ES-I3 (cell line): ENCODE measurements around the gene RSBN1.

Experiments used
- H3K36me3 ChIP-seq: 2 replicates; pipeline ENCODE4 v1.6.1; 2013; ENCODE audit warnings: mild to moderate bottlenecking, low read length, control low read depth, moderate library complexity; ENCODE audit not compliant: insufficient read depth
- H3K4me1 ChIP-seq: 2 replicates; pipeline ENCODE4 v1.6.1; 2013; ENCODE audit warnings: mild to moderate bottlenecking, control low read depth, low read length; ENCODE audit not compliant: insufficient read depth
- H3K9ac ChIP-seq: 2 replicates; pipeline ENCODE4 v1.6.1; 2013; ENCODE audit warnings: low read depth, mild to moderate bottlenecking, low read length, moderate library complexity
- H3K9me3 ChIP-seq: 2 replicates; pipeline ENCODE4 v1.6.1; 2013; ENCODE audit warnings: mild to moderate bottlenecking, low read length, moderate library complexity; ENCODE audit not compliant: control insufficient read depth, insufficient read depth

The RSBN1 gene

DNA sequence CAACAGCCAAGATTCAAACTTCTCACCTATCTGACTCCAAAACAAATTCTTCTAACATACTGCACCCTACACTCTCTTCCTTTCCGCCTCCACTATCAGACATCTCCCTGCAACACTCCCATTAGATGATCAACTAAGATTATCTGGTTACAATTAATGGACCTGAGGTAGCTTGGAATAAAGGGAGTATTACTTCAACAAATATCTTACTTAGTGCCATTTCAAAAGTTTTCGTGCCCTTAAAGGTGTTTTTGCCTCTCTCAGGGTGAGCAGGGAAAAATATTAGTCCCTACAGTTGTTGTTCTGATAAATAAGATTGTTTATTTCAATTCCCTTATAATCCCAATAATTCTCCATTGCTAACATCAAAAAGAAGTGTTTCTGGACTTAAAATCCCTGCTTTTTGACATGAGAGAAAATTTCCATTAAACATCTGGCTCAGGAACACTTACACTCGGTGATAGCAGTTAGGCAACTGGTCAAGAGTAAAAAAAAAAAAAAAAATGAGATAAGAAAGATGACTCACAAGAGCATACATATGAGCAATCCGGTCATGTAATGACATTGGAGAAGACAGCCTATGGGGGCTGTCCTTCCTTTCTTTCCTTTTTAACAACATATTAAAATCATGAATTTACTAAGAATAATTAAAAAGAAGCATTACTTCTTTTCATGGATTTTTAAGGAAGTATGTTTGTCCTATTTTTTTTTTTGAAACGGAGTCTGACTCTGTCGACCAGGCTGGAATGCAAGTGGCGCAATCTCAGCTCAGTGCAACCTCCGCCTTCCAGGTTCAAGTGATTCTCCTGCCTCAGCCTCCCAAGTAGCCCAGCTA lies 7.6 kb downstream of the RSBN1 start:
- 0 out of 2 replicates have a peak, but pooled peaks cover 3% of the 10 kb centered on the region for H3K4me1 ChIP-seq
- H3K36me3 ChIP-seq: no peaks in the 10 kb centered on the region
- no peaks in the 10 kb centered on the region for H3K9me3 ChIP-seq
- H3K9ac ChIP-seq: no peak overlapping the region

DNA sequence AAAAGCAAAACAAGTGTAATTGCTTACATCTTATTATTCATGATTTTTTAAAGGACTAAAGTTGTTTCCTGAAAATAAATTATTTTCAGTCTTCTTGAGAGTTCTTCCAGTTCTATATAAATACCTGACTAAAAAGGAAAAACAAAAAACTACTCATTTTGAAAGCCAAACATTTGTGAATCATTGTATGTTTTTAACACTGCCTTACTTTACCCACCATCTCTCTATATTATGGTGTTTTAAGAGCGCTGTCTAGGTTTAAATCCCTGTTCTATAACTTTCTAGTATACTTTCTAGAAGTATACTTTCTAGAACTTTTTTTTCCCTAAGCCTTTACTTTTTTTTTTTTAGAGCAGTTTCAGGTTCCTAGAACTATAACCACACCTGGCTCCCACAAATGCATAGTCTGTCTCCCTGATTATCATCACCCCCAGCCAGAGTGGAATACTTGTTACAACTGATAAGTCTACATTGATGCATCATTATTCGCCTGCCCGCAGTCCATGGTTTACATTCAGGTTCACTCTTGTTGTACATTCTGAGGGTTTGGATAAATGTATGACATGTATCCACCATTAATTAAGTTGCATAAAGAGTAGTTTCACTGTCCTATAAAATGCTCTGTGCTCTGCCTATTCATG lies 9.8 kb downstream of the RSBN1 start:
- Histone ChIP-seq H3K4me1 (0 out of 2 replicates have a peak, but pooled peaks cover 3% of the 10 kb centered on the region), H3K9me3 (no peaks in the 10 kb centered on the region), H3K36me3 (peaks cover 3% of the 10 kb centered on the region), H3K9ac (no peak overlapping the region)

DNA sequence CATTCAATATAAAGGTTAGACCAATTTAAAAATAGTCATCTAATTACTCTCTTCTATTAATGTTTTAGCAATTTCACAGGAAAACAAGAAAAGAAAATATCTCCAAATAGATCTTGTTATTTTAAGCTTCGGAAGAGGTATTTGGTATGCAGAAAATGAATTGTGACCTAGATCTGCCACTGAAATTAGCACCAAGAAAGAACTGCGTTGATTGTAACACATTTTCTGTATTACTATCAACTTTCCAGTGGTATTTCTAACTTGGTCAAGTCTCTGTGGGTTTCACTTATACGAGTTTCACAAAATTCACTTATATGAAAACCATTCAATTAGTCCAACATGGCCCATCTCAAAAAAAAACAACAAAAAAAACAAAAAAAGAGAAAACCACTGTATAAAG lies 11.8 kb downstream of the RSBN1 start:
- 0 out of 2 replicates have a peak, but pooled peaks cover 3% of the 10 kb centered on the region for H3K4me1 ChIP-seq
- H3K9ac ChIP-seq: no peak overlapping the region
- H3K9me3 ChIP-seq: no peaks in the 10 kb centered on the region
- peaks cover 5% of the 10 kb centered on the region for H3K36me3 ChIP-seq

DNA sequence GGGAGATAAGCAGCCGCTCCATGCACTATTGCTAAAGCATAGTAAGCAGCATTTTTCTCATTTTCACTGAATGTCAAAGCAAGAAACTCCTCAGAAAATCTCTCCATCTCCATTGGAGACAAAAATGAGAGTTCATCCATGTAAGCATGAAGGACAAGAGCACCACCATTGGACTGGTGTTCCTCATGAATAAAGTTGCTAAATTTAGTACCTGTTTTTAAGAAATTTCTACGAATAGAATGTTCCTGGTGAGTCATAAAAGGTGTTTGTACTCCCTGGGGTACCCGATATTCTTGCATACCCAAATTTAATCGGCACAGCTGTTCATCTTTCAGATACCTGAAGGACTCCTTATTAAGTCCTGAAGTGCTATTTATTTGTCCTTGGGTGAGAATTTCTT lies 14.8 kb downstream of the RSBN1 start:
- Histone ChIP-seq H3K4me1 (no peaks in the 10 kb centered on the region), H3K36me3 (peaks cover 5% of the 10 kb centered on the region), H3K9me3 (no peaks in the 10 kb centered on the region), H3K9ac (no peak overlapping the region)

DNA sequence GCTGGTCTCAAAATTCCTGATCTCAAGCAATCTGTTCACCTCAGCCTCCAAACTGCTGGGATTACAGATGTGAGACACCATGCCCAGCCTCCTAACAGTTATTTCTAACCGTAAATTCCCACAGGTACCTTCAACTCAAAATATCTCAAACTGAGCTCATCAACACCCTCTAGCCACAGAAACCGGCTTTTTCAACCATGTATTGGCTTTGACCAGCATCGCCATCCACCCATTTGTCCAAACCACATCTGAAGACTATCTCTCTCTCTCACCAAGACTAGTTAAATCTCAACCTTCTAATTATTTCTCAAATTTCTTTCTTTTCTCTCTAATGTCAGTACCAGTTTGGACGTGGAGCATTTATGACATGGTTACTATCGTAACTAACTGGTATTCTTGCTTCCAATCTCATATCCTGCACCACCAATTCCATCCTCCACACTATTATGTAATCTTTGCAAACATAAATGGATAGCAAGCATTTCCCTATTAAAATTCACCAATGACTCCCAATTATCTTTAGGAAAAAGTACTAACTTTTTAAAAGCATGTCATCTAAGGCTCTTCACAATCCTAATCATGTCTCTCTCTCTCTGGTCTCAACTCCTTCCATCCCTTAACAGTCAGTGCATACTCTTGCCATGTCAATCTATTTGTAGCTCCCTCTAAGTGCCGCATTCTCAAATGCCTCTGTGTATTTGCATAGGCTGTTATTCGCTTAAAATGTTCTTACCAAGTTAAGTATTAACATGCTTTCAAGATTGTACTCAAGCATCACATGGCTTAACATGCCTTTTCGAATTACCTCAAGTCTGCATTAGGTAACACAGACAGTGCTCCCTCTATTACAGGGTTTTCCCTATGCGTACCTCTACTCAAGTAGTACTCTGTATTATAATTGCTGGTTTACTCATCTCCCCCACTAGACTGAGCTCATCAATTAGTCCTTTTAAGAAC lies 18.1 kb downstream of the RSBN1 start:
- no peaks in the 10 kb centered on the region for H3K9me3 ChIP-seq
- H3K36me3 ChIP-seq: peaks cover 5% of the 10 kb centered on the region
- H3K4me1 ChIP-seq: no peaks in the 10 kb centered on the region
- H3K9ac ChIP-seq: no peak overlapping the region

DNA sequence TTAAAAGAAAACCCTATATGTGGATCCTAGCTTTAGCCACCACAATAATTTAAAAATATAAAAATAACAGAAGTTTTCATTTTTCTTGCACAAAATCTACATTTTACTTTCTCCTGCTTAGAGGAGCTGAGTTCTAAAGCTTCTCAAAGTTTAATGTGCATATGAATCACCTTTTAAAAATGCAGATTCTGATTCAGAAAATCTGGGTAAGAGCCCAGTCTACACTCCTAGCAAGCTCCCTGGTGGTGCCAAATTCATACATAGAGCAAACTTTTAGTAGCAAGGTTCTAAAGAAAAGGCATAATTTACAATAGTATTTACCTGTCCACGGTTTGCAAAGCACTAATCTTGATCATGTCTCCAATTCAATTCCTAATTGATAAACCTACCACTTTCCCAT lies 19.3 kb downstream of the RSBN1 start:
- H3K4me1 ChIP-seq: no peaks in the 10 kb centered on the region
- H3K9ac ChIP-seq: no peak overlapping the region
- H3K9me3 ChIP-seq: no peaks in the 10 kb centered on the region
- H3K36me3 ChIP-seq: peaks cover 5% of the 10 kb centered on the region

DNA sequence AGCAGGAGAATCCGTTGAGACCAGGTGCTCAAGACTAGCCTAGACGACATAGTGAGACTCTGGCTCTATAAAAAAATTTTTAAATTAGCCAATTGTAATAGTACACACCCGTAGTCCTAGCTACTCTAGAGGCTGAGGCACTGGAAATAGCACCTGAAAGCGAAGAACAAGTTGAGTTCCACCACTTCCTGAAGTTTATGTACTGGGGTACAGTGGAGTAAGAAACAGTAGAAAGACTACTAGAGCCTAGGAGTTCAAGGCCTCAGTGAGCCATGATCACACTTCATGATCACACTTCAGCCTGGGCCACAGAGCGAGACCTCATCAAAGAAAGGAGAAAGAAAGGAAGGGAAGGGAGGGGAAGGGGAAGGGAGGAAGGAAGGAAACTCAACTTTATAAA lies 19.8 kb downstream of the RSBN1 start:
- no peak overlapping the region for H3K9ac ChIP-seq
- H3K9me3 ChIP-seq: no peaks in the 10 kb centered on the region
- no peaks in the 10 kb centered on the region for H3K4me1 ChIP-seq
- peaks cover 2% of the 10 kb centered on the region for H3K36me3 ChIP-seq

DNA sequence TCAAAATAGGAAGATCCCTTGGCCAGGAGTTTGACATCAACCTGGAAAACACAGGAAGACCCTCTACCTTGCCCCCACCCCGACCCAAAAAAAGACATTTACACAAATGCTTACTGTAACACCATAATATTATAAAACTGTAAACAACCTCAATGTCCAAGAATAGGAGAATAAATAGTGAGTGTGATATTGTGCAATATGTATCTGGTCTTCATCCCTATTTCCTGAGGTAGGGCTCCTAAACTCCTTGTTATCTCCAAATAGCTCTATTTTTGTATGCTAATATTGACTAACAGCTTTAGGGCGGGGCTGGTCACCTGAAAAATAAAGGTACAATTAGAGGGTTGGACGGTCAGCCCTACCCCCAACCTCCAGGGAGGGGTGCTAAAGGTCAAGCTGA lies 23.5 kb downstream of the RSBN1 start:
- Histone ChIP-seq H3K36me3 (no peaks in the 10 kb centered on the region), H3K9ac (no peak overlapping the region), H3K9me3 (no peaks in the 10 kb centered on the region), H3K4me1 (peaks cover 4% of the 10 kb centered on the region; the same call in 1 of the 2 replicates)

DNA sequence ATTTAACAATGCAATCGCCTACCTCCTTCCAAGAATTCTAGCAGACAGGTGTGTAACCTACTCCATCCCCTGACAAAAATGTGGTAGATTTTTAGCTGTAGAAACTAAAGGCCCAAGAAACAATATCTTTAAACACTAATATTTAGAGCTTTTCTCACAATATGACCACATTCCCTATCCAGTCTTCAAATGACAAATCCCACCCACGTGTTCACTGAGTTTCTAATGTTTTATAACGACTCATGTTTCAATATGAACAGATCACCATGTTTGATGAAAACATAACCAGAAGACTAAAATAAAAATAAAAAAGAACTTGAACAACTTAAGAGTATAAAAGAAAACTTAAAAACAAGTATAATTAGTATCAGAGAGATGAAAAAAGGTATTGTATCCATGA lies 24.6 kb downstream of the RSBN1 start:
- peaks cover 4% of the 10 kb centered on the region; the same call in 1 of the 2 replicates for H3K4me1 ChIP-seq
- no peaks in the 10 kb centered on the region for H3K36me3 ChIP-seq
- no peak overlapping the region for H3K9ac ChIP-seq
- no peaks in the 10 kb centered on the region for H3K9me3 ChIP-seq

DNA sequence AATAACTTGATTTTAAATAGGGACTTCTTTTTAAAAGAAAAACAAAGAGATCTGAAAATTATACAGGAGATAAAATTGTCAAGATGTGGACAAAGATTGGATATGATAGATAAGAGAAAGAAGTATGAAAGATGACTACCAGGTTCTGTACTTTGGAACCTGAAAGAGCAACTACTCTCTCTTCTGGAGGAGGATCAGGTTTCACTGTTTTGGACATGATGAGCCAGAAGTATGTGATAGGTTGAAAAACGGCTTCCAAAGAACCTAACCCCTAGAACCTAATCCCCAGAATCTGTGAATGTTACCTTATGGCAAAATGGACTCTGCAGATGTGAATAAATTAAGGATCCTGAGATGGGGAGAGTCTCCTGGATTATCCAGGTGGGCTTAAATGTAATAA lies 26.2 kb downstream of the RSBN1 start:
- H3K9me3 ChIP-seq: no peaks in the 10 kb centered on the region
- H3K9ac ChIP-seq: no peak overlapping the region
- peaks cover 10% of the 10 kb centered on the region for H3K4me1 ChIP-seq
- no peaks in the 10 kb centered on the region for H3K36me3 ChIP-seq

DNA sequence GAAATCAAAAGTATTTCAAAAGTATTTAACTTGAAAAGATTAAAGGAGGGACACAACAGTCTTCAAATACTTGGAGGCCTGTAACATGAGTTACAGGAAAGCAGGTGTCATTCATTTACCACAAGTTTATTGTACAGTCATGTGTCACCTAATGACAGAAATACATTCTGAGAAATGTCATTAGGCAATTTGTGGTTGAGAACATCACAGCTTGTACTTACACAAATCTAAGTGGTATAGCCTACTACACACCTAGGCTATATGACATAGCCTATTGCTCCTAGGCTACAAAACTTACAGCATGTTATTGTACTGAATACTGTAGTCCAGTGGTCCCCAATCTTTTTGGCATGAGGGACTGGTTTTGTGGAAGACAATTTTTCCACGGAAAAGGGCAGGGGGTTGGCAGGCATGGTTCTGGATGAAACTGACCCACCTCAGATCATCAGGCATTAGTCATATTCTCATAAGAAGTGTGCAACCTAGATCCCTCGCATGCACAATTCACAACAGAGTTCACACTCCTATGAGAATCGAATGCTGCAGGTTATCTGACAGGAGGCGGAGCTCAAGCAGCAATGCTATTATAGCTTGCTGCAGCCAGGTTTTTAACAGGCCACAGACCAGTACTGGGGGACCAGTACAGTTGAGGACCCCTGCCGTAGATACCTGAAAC lies 28.0 kb downstream of the RSBN1 start:
- no peak overlapping the region for H3K9ac ChIP-seq
- peaks cover 15% of the 10 kb centered on the region for H3K4me1 ChIP-seq
- H3K9me3 ChIP-seq: no peaks in the 10 kb centered on the region
- no peaks in the 10 kb centered on the region for H3K36me3 ChIP-seq

DNA sequence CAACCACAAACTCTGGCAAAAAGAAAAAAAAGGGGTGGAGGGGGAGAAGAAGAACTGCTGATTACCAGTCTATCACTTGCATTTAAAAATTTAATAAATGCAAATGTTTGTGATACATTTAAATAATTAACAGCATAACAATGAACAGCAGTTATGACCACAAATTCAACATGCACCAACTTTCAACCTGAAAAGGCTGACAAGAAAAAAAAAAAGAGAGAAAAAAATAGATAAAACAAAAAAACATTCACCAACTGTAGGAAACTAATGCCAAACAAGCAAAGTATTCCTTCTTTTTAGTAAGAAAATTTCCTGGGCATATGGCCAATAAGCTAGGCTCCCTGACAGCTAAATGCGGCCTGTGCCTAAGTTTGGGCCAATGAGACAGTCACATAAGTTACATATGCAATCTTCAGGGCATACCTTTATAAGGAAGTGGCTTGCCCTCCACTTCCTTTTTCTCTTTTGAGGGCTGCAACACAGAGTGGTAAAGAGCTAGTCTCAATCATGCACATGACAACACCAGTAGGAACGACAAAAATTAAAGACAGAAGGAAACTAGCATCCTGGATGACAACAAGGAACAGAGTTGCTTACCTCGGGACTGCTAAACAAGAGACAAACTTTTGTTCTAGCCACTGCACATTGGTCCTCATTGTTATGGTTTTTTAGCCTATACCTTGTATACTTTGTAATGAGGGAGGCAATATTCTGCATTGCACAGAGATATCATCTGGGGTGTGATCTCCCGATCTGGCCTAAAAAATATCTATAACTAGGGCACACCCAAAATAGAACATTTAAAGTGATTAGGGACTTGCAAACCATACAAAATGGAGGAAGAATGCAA lies 28.8 kb downstream of the RSBN1 start:
- Histone ChIP-seq H3K9ac (no peak overlapping the region), H3K4me1 (peaks cover 15% of the 10 kb centered on the region), H3K36me3 (no peaks in the 10 kb centered on the region), H3K9me3 (no peaks in the 10 kb centered on the region)

DNA sequence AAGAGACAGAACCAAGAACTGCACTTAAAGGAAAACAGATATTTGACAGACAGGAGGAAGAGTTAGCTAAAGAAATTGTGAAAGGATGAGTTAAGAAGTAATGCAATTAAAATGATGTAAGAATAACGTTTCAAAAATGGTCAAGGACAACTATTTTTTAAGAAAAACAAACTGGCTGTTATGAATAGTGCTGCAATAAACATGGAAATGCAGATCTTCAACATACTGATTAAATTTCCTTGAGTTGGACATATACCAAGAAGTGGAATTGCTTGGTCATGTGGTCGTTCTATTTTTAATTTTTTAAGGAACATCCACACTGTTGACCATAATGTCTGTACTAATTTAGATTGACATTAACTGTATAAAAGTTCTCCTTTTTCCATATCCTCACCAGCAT lies 29.9 kb downstream of the RSBN1 start:
- H3K9me3 ChIP-seq: no peaks in the 10 kb centered on the region
- H3K9ac ChIP-seq: no peak overlapping the region
- no peaks in the 10 kb centered on the region for H3K36me3 ChIP-seq
- H3K4me1 ChIP-seq: peaks cover 15% of the 10 kb centered on the region
